Body of pancreas (tissue), 4 donors: ENCODE results near the gene TXNIP. TPM values are rescaled to one million over a fixed set of nuclear protein-coding genes. Genes with fewer than 3 reads are reported as not detected.
A peak's percentile ranks its signal among the peaks of the same experiment; 100 is the strongest.

Experiments used
- ATAC-seq: fragments of 150-250 bp; one replicate; pipeline ENCODE4 v1.9.1; 2016
- DNase-seq, 4 donors: peaks; one replicate each; pipeline ENCODE4 v3.0.0-alpha.2; 2019
- H3K27ac ChIP-seq, 4 donors: fragments of 200-600 bp; sonication (generic); 1 replicate in 3 of 4; 2 replicates in 1 of 4; pipeline versions ENCODE4 v1.5.1 to v1.6.1; 2016 to 2019; ENCODE audit warnings: mild to moderate bottlenecking in 1 of 4, mixed read lengths in 1 of 4, moderate library complexity in 1 of 4
- H3K27me3 ChIP-seq, 2 donors: fragments of 200-600 bp; sonication (generic); one replicate each; pipeline ENCODE4 v1.6.0; 2016; ENCODE audit warnings: mild to moderate bottlenecking in 1 of 2
- H3K36me3 ChIP-seq, 2 donors: fragments of 200-600 bp; sonication (generic); replicated peaks in 1 of 2; 2 replicates each; pipeline ENCODE4 v1.5.1; 2016; ENCODE audit warnings: low read depth in 2 of 2; ENCODE audit not compliant: insufficient read depth in 1 of 2
- H3K4me1 ChIP-seq: fragments of 200-600 bp; sonication (generic); one replicate; pipeline ENCODE4 v1.6.0; 2016
- H3K4me3 ChIP-seq, 2 donors: fragments of 200-600 bp; sonication (generic); 1 replicate in 1 of 2; 2 replicates in 1 of 2; pipeline ENCODE4 v1.5.1; 2016 to 2019
- H3K9me3 ChIP-seq, 3 donors: fragments of 200-600 bp; sonication (generic); 1 replicate in 2 of 3; 2 replicates in 1 of 3; pipeline ENCODE4 v1.5.1; 2016
- CTCF ChIP-seq, 7 experiments: fragments of 450-650 bp in 4 of 7; fragments of 200-600 bp in 3 of 7; sonication (generic) in 3 of 7; IDR thresholded peaks; one replicate each; pipeline ENCODE4 v1.5.1; 2016 to 2019; ENCODE audit warnings: antibody characterized with exemption in 7 of 7
- POLR2A ChIP-seq, 3 donors: fragments of 450-650 bp; IDR thresholded peaks; one replicate each; pipeline ENCODE4 v1.6.1; 2016; ENCODE audit warnings: antibody characterized with exemption in 3 of 3, mild to moderate bottlenecking in 2 of 3
- WGBS, 2 donors: methylation state at CpG; one replicate each; pipeline ENCODE4 v1.1.5; 2017; 5-methylcytosine and 5-hydroxymethylcytosine counted together
- intact Hi-C: fragments of 100-400 bp; cut with DNase I; formaldehyde crosslinking; loops from one replicate; pipeline ENCODE4 v1.15.1; 2023
- total RNA-seq, 2 donors: library from RNA; depleted of rRNA; stranded (reverse); fragments of >200 nt; gene quantifications; one replicate each; pipeline ENCODE4 v1.1.0, GENCODE V29; 2016

Gene TXNIP
- total RNA-seq, 2 donors from 2014 or later: 414 to 820 TPM

- no peak for TF ChIP-seq CTCF (IDR thresholded peaks at IDR 0.05)
- TF ChIP-seq POLR2A (IDR thresholded peaks at IDR 0.05): no peak
- H3K4me1 ChIP-seq: peaks cover 64% of the 10 kb centered on the region
- no peaks in the 10 kb centered on the region for H3K9me3 ChIP-seq
- H3K4me3 ChIP-seq: peak overlapping the region; percentile 41 to 94
- WGBS, 2 donors: 1 to 8% methylated on average over 10 of the region's 10 CpGs
- intact Hi-C loops: no loop called here
- ATAC-seq (no peak), DNase-seq (peak in 1 of 4 donors; percentile 36)
- H3K27ac ChIP-seq: peak overlapping the region; percentile 50 to 98 (median 95)
- H3K27me3 ChIP-seq: no peaks in the 10 kb centered on the region
- H3K36me3 ChIP-seq: peaks cover 10 to 18% of the 10 kb centered on the region in 2 donors
Observed at GRCh38 chr1:145994391-145995120, 1.8 kb downstream of the TXNIP start.

GRCh38 chr1:145993618-145994390 lies 2.6 kb downstream of the TXNIP start:
- Histone ChIP-seq H3K4me3 (peak overlapping the region; percentile 41 to 94), H3K27ac (peak overlapping the region; percentile 50 to 98 (median 95)), H3K4me1 (peaks cover 56% of the 10 kb centered on the region), H3K9me3 (no peaks in the 10 kb centered on the region), H3K36me3 (peaks cover 10 to 18% of the 10 kb centered on the region in 2 donors), H3K27me3 (no peaks in the 10 kb centered on the region)
- TF ChIP-seq POLR2A (IDR thresholded peaks at IDR 0.05): no peak
- TF ChIP-seq CTCF (IDR thresholded peaks at IDR 0.05): peak in 1 of 7 experiments; percentile 3
- WGBS, 2 donors: 19 to 28% methylated on average over 6 of the region's 6 CpGs
- ATAC-seq (no peak), DNase-seq (no peak)
- intact Hi-C loops: no loop called here

GRCh38 chr1:145992958-145993617 lies 3.3 kb downstream of the TXNIP start:
- Histone ChIP-seq H3K36me3 (peaks cover 10 to 18% of the 10 kb centered on the region in 2 donors), H3K4me3 (peak overlapping the region in 1 of 2 donors; percentile 94), H3K9me3 (no peaks in the 10 kb centered on the region), H3K27ac (peak overlapping the region; percentile 59 to 98 (median 95)), H3K27me3 (no peaks in the 10 kb centered on the region), H3K4me1 (peaks cover 50% of the 10 kb centered on the region)
- no peak for ATAC-seq
- no peak for DNase-seq
- intact Hi-C loops: no loop called here
- WGBS, 2 donors: 9 to 13% methylated on average over 5 of the region's 5 CpGs
- TF ChIP-seq CTCF (IDR thresholded peaks at IDR 0.05) (no peak), POLR2A (IDR thresholded peaks at IDR 0.05) (no peak)

- Histone ChIP-seq H3K36me3 (peaks cover 10 to 18% of the 10 kb centered on the region in 2 donors), H3K27me3 (no peaks in the 10 kb centered on the region), H3K27ac (peak overlapping the region; percentile 59 to 98 (median 95)), H3K4me1 (peaks cover 50% of the 10 kb centered on the region), H3K9me3 (no peaks in the 10 kb centered on the region), H3K4me3 (peak overlapping the region in 1 of 2 donors; percentile 4)
- intact Hi-C loops: no loop called here
- WGBS, 2 donors: 41 to 54% methylated on average over 1 of the region's 1 CpG
- ATAC-seq (no peak), DNase-seq (no peak)
- TF ChIP-seq POLR2A (IDR thresholded peaks at IDR 0.05): no peak
- TF ChIP-seq CTCF (IDR thresholded peaks at IDR 0.05): no peak
Observed at GRCh38 chr1:145992502-145992936, 3.9 kb downstream of the TXNIP start.
